Ureter (tissue), 1 donor: Measurements from ENCODE around the gene ACTMAP. TPM values are rescaled to one million over a fixed set of nuclear protein-coding genes. Genes with fewer than 3 reads are reported as not detected.

Source experiments
- DNase-seq: peaks from one replicate; pipeline ENCODE4 v3.0.0-alpha.2; 2020; ENCODE audit warnings: low spot score
- total RNA-seq: library from RNA; stranded (reverse); gene quantifications from one replicate; pipeline ENCODE4 v1.2.4, GENCODE V29; 2023
- donor health status: DM: yes; HTN: yes; CAD: no.

ACTMAP gene
- total RNA-seq, 1 donor from 2014 or later: 11.3 TPM

GRCh38 chr19:40718774-40719391 is 31.4 kb downstream of the ACTMAP start:
- peak; percentile 88 for DNase-seq

- DNase-seq: peak; percentile 64
Observed at GRCh38 chr19:40717880-40718773, 32.1 kb downstream of the ACTMAP start.

GRCh38 chr19:40717325-40717879 is 32.9 kb downstream of the ACTMAP start:
- peak; percentile 61 for DNase-seq

GRCh38 chr19:40716482-40717324 is 33.6 kb downstream of the ACTMAP start, which contains the start of the genes COQ8B and ITPKC:
TSS of gene COQ8B (minus strand) at chr19:40716886. CDS start at chr19:40714632, 2,254 bp downstream.
TSS of gene ITPKC (plus strand) at chr19:40717112. CDS start at chr19:40717136, 24 bp downstream.
- peak; percentile 100 for DNase-seq

- DNase-seq: peak; percentile 84
Observed at GRCh38 chr19:40716031-40716481, 34.2 kb downstream of the ACTMAP start.

GRCh38 chr19:40714441-40715299 is 35.6 kb downstream of the ACTMAP start:
- peak; percentile 96 for DNase-seq

GRCh38 chr19:40713939-40714338 is 36.3 kb downstream of the ACTMAP start:
- DNase-seq: peak; percentile 53

- no peak for DNase-seq
Observed at GRCh38 chr19:40709817-40710216, 40.5 kb downstream of the ACTMAP start.

GRCh38 chr19:40707615-40708014 is 42.7 kb downstream of the ACTMAP start:
- no peak for DNase-seq

- no peak for DNase-seq
Observed at GRCh38 chr19:40705950-40706619, 44.2 kb downstream of the ACTMAP start.

GRCh38 chr19:40705362-40705651 is 45.0 kb downstream of the ACTMAP start:
- no peak for DNase-seq

GRCh38 chr19:40704491-40705361 is 45.6 kb downstream of the ACTMAP start:
- no peak for DNase-seq

- DNase-seq: no peak
Observed at GRCh38 chr19:40703029-40703755, 47.1 kb downstream of the ACTMAP start.

- DNase-seq: no peak
Observed at GRCh38 chr19:40702337-40703012, 47.8 kb downstream of the ACTMAP start.

- no peak for DNase-seq
Observed at GRCh38 chr19:40701758-40702157, 48.5 kb downstream of the ACTMAP start.

- no peak for DNase-seq
Observed at GRCh38 chr19:40700083-40700482, 50.2 kb downstream of the ACTMAP start.

- DNase-seq: no peak
Observed at GRCh38 chr19:40697007-40697406, 53.3 kb downstream of the ACTMAP start.

GRCh38 chr19:40695881-40696280 is 54.4 kb downstream of the ACTMAP start:
- DNase-seq: no peak
